Limb (tissue), 2 donors: Measurements from ENCODE around the gene UNCX.

Experiments
- DNase-seq, 2 donors: peaks; one replicate each; pipeline ENCODE4 v3.0.0-alpha.2; 2016; ENCODE audit errors: extremely low spot score in 2 of 2

Gene UNCX

GRCh38 chr7:1242606-1243289, 10.1 kb downstream of the UNCX start:
- peak in 1 of 2 donors; percentile 50 for DNase-seq

- no peak for DNase-seq
Measured at GRCh38 chr7:1243290-1243963, 10.8 kb downstream of the UNCX start.

- peak in 1 of 2 donors; percentile 48 for DNase-seq
Measured at GRCh38 chr7:1243964-1244416, 11.3 kb downstream of the UNCX start.

GRCh38 chr7:1244700-1245523, 12.2 kb downstream of the UNCX start:
- DNase-seq: no peak

- peak in 1 of 2 donors; percentile 42 for DNase-seq
Measured at GRCh38 chr7:1245524-1246050, 12.9 kb downstream of the UNCX start.

GRCh38 chr7:1246160-1246870, 13.6 kb downstream of the UNCX start:
- peak in 1 of 2 donors; percentile 50 for DNase-seq

GRCh38 chr7:1246871-1247526, 14.3 kb downstream of the UNCX start:
- DNase-seq: no peak

GRCh38 chr7:1247527-1248041, 14.9 kb downstream of the UNCX start:
- DNase-seq: peak in 1 of 2 donors; percentile 81

GRCh38 chr7:1248143-1248915, 15.7 kb downstream of the UNCX start:
- DNase-seq: peak in 1 of 2 donors; percentile 63

- no peak for DNase-seq
Measured at GRCh38 chr7:1248916-1249581, 16.4 kb downstream of the UNCX start.

GRCh38 chr7:1249731-1250130, 17.1 kb downstream of the UNCX start:
- DNase-seq: no peak

GRCh38 chr7:1250901-1251300, 18.2 kb downstream of the UNCX start:
- DNase-seq: no peak

- no peak for DNase-seq
Measured at GRCh38 chr7:1251796-1252539, 19.3 kb downstream of the UNCX start.

GRCh38 chr7:1252540-1253090, 19.9 kb downstream of the UNCX start:
- no peak for DNase-seq

- peak in 1 of 2 donors; percentile 34 for DNase-seq
Measured at GRCh38 chr7:1253681-1254181, 21.1 kb downstream of the UNCX start.

GRCh38 chr7:1254281-1255079, 21.8 kb downstream of the UNCX start:
- DNase-seq: peak in 1 of 2 donors; percentile 45
